ENCODE measurements around the gene DIP2B.

DIP2B gene

GRCh38 chr12:50581226-50582184 lies 76.7 kb downstream of the DIP2B start:
- DNase-seq (ENCODE audit: low read depth) = no peak
- H3K4me3 ChIP-seq (ENCODE audit: low read depth, low read length) = no peak overlapping the region
- no peak for TF ChIP-seq CTCF (IDR thresholded peaks at IDR 0.05; ENCODE audit: control insufficient read depth, extremely low read depth, insufficient read depth)

GRCh38 chr12:50584135-50584534 lies 79.3 kb downstream of the DIP2B start:
- no peak overlapping the region for H3K4me3 ChIP-seq (ENCODE audit: low read depth, low read length)
- no peak for TF ChIP-seq CTCF (IDR thresholded peaks at IDR 0.05; ENCODE audit: control insufficient read depth, extremely low read depth, insufficient read depth)
- no peak for DNase-seq (ENCODE audit: low read depth)

GRCh38 chr12:50589650-50590435 lies 85.1 kb downstream of the DIP2B start:
- no peak for DNase-seq (ENCODE audit: low read depth)
- H3K4me3 ChIP-seq (ENCODE audit: low read depth, low read length) = no peak overlapping the region
- no peak for TF ChIP-seq CTCF (IDR thresholded peaks at IDR 0.05; ENCODE audit: control insufficient read depth, extremely low read depth, insufficient read depth)

- no peak overlapping the region for H3K4me3 ChIP-seq (ENCODE audit: low read depth, low read length)
- TF ChIP-seq CTCF (IDR thresholded peaks at IDR 0.05; ENCODE audit: control insufficient read depth, extremely low read depth, insufficient read depth) = no peak
- DNase-seq (ENCODE audit: low read depth) = no peak
These were observed 86.1 kb downstream of the DIP2B start for GRCh38 chr12:50590869-50591268.

- TF ChIP-seq CTCF (IDR thresholded peaks at IDR 0.05; ENCODE audit: control insufficient read depth, extremely low read depth, insufficient read depth) = no peak
- no peak overlapping the region for H3K4me3 ChIP-seq (ENCODE audit: low read depth, low read length)
- no peak for DNase-seq (ENCODE audit: low read depth)
These were observed 90.9 kb downstream of the DIP2B start for GRCh38 chr12:50595667-50596066.

GRCh38 chr12:50597200-50598195 lies 92.7 kb downstream of the DIP2B start:
- no peak overlapping the region for H3K4me3 ChIP-seq (ENCODE audit: low read depth, low read length)
- no peak for TF ChIP-seq CTCF (IDR thresholded peaks at IDR 0.05; ENCODE audit: control insufficient read depth, extremely low read depth, insufficient read depth)
- no peak for DNase-seq (ENCODE audit: low read depth)
